ENCODE data around the gene HSPA4L.
A peak's percentile ranks its signal among the peaks of the same experiment; 100 is the strongest.

The HSPA4L gene

DNA sequence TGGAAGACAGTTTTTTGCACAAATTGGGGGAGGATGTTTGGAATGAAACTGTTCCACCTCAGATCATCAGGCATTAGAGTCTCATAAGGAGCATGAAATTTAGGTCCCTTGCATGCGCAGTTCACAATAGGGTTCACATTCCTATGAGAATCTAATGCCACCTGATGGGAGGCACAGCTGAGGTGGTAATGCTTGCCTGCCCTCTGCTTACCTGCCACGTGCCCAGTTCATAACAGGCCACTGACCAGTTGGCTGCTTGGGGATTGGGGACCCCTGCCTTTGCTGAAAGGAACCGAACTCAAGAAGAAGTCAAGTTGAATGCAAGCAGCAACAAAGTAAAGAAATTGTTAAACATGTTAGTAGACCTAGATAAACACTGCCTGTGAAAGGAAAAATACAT lies 4.6 kb upstream of the HSPA4L start:
- H3K9me3 Mint-ChIP-seq: no peaks in the 10 kb centered on the region
- H3K27me3 Mint-ChIP-seq: peaks cover 68% of the 10 kb centered on the region
- no peaks in the 10 kb centered on the region for H3K36me3 Mint-ChIP-seq (ENCODE audit: low read depth)
- no peak overlapping the region for H3K4me3 Mint-ChIP-seq
- no peak overlapping the region for H3K27ac Mint-ChIP-seq
- peaks cover 9% of the 10 kb centered on the region for H3K4me1 Mint-ChIP-seq (ENCODE audit: low read depth)

GRCh38 chr4:127778102-127778501 lies 4.0 kb upstream of the HSPA4L start:
- no peak overlapping the region for H3K4me3 Mint-ChIP-seq
- no peaks in the 10 kb centered on the region for H3K9me3 Mint-ChIP-seq
- peaks cover 73% of the 10 kb centered on the region for H3K27me3 Mint-ChIP-seq
- peaks cover 15% of the 10 kb centered on the region for H3K4me1 Mint-ChIP-seq (ENCODE audit: low read depth)
- no peak overlapping the region for H3K27ac Mint-ChIP-seq
- H3K36me3 Mint-ChIP-seq (ENCODE audit: low read depth): no peaks in the 10 kb centered on the region

DNA sequence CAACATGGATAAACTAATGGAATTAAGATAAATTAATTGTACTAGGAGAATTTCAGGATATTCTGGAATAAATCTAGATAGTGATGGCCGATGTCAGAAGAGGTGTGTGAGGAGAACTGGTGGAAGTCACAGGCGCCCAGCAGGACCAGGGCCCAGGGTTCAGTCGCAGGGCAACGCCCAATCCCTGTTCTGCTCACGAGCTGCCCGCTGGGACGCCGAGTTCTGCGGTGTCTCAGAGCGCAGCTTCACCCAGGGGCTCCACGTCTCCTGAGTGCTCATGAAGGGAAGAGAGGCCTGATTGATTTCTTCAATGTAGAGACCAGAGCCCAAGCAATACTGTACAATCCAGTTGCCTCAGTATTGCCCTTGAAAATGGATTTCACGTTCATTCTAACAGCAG lies 1.5 kb upstream of the HSPA4L start:
- Mint-ChIP-seq H3K4me3 (no peak overlapping the region), H3K27me3 (peaks cover 82% of the 10 kb centered on the region), H3K4me1 (ENCODE audit: low read depth) (peaks cover 29% of the 10 kb centered on the region), H3K27ac (no peak overlapping the region), H3K36me3 (ENCODE audit: low read depth) (no peaks in the 10 kb centered on the region), H3K9me3 (no peaks in the 10 kb centered on the region)

DNA sequence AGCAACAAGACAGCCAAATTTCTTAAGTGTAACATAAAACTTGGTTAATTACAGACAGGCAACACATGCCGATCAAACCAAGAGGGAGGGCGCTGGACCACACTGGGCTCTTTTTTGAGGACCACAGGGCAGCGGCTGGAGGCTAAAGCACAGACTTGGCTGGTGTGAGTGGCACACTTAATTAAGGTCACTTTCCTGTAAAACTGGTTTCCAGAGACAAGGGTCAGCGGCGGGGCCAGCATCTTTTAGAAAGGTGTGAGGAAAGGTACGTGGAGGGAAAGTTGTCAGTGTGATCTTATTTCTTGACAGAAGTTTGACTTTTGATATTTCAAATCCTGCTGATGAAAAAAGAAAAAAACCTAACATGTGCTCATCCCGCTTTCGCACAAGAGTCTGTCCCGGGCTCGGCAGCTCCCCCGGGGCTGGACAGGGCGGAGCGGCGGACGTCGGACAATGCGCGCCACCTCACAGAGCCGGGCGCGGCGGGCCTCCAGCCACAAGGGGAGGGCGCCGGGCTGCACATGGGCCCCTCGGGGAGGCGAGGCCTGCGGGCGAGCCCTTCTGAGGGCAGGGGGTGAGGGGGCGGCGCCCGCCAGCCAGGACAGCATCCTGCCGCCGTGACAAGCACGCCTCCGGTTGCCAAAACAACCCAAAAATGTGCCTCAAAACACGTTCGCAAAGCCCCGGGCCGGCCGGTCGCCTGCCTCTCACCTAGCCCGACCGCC lies 660 bp upstream of the HSPA4L start:
- peak overlapping the region; percentile 22 for H3K27ac Mint-ChIP-seq
- no peaks in the 10 kb centered on the region for H3K36me3 Mint-ChIP-seq (ENCODE audit: low read depth)
- peak overlapping the region; percentile 59 for H3K4me3 Mint-ChIP-seq
- H3K4me1 Mint-ChIP-seq (ENCODE audit: low read depth): peaks cover 29% of the 10 kb centered on the region
- H3K27me3 Mint-ChIP-seq: peaks cover 79% of the 10 kb centered on the region
- H3K9me3 Mint-ChIP-seq: no peaks in the 10 kb centered on the region

- peaks cover 75% of the 10 kb centered on the region for H3K27me3 Mint-ChIP-seq
- no peaks in the 10 kb centered on the region for H3K9me3 Mint-ChIP-seq
- peak overlapping the region; percentile 10 for H3K4me3 Mint-ChIP-seq
- peaks cover 29% of the 10 kb centered on the region for H3K4me1 Mint-ChIP-seq (ENCODE audit: low read depth)
- H3K36me3 Mint-ChIP-seq (ENCODE audit: low read depth): no peaks in the 10 kb centered on the region
- no peak overlapping the region for H3K27ac Mint-ChIP-seq
Observed at GRCh38 chr4:127782025-127782274, 172 bp upstream of the HSPA4L start.

GRCh38 chr4:127783026-127783769 lies 1.1 kb downstream of the HSPA4L start:
- Mint-ChIP-seq H3K36me3 (ENCODE audit: low read depth) (no peaks in the 10 kb centered on the region), H3K27ac (peak overlapping the region; percentile 51), H3K27me3 (peaks cover 66% of the 10 kb centered on the region), H3K4me1 (ENCODE audit: low read depth) (peaks cover 29% of the 10 kb centered on the region), H3K9me3 (no peaks in the 10 kb centered on the region), H3K4me3 (peak overlapping the region; percentile 89)

DNA sequence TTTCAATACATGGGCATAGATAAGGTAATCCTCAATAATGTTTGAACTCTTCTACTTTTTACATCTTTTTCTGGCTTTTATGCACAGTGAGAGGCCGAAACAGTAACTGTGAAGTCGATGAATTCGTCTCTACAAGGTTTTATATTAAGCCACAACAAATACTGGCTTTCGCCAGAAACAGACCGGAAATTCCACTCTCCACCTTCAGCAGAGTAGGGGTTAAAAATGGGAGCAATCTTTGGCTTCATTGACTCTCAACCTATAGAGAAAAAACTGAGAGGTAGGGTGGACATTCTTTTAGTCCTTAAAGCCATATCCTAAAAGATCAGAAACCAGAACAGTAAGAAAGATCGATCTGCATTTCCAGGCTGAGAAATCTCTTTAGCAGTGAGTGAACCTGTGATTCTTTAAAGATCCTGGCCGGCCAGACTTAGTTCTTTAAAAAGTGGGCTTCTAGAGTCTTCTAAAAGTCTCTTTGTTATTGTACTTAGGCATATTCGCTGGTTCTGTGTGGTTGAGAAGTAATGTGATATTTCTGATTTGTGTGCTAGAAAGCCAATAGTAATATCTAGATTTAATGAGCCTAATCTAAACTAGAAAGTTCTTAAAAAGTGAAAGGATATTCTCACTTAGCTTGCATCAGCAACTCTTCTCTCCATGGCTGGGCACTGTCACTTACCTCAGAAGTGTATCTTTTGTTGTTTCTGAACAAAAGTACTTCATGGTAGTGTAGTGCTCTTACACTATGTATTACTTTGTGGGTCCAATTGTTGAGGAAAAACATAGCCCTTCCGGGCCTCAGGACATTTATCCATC lies 2.0 kb downstream of the HSPA4L start:
- H3K4me1 Mint-ChIP-seq (ENCODE audit: low read depth): peaks cover 29% of the 10 kb centered on the region
- no peak overlapping the region for H3K4me3 Mint-ChIP-seq
- H3K36me3 Mint-ChIP-seq (ENCODE audit: low read depth): no peaks in the 10 kb centered on the region
- no peaks in the 10 kb centered on the region for H3K9me3 Mint-ChIP-seq
- no peak overlapping the region for H3K27ac Mint-ChIP-seq
- H3K27me3 Mint-ChIP-seq: peaks cover 66% of the 10 kb centered on the region

GRCh38 chr4:127788517-127788916 lies 6.4 kb downstream of the HSPA4L start:
- Mint-ChIP-seq H3K36me3 (ENCODE audit: low read depth) (no peaks in the 10 kb centered on the region), H3K9me3 (no peaks in the 10 kb centered on the region), H3K27me3 (peaks cover 55% of the 10 kb centered on the region), H3K4me3 (no peak overlapping the region), H3K4me1 (ENCODE audit: low read depth) (peaks cover 10% of the 10 kb centered on the region), H3K27ac (no peak overlapping the region)

DNA sequence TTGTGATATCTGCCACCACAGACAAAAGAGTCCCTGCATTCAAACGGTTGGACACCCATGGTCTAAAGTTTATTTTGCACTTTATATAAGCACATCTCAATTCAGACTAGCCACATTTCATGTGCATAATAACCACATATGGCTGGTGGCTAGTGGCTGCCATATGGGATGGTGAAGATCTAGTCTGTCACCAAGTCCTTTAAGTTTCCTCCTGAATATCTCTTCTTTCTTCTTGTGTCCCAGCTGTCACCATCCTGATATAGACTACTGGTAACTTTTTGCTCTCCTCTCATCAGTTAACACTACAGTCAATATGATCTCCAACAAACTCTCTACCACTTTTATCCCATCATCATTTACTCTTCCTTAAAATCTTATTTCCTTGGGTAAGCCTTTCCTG lies 9.3 kb downstream of the HSPA4L start:
- no peaks in the 10 kb centered on the region for H3K36me3 Mint-ChIP-seq (ENCODE audit: low read depth)
- H3K27me3 Mint-ChIP-seq: peaks cover 54% of the 10 kb centered on the region
- H3K4me1 Mint-ChIP-seq (ENCODE audit: low read depth): no peaks in the 10 kb centered on the region
- H3K27ac Mint-ChIP-seq: no peak overlapping the region
- no peak overlapping the region for H3K4me3 Mint-ChIP-seq
- no peaks in the 10 kb centered on the region for H3K9me3 Mint-ChIP-seq

DNA sequence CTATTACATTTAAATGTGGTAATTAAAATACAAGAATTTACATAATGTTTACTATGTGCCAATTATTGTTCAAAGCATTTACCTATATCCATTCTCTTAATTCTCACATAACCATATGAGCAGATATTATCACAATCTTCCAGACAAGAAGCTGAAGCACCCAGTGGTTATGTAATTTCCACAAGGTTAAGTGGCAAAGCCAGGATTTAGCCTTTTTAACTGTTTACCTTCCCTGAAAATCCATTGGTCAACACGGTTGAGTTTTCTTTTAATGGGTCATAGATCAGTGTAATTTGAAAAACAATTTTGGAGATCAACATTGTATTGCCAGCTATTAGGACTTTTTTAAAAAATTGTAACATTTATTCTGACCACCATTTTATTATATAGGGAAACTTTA lies 11.4 kb downstream of the HSPA4L start:
- H3K27ac Mint-ChIP-seq: no peak overlapping the region
- H3K9me3 Mint-ChIP-seq: no peaks in the 10 kb centered on the region
- no peaks in the 10 kb centered on the region for H3K36me3 Mint-ChIP-seq (ENCODE audit: low read depth)
- no peak overlapping the region for H3K4me3 Mint-ChIP-seq
- no peaks in the 10 kb centered on the region for H3K4me1 Mint-ChIP-seq (ENCODE audit: low read depth)
- peaks cover 53% of the 10 kb centered on the region for H3K27me3 Mint-ChIP-seq

GRCh38 chr4:127799711-127800110 lies 17.6 kb downstream of the HSPA4L start:
- no peaks in the 10 kb centered on the region for H3K4me1 Mint-ChIP-seq (ENCODE audit: low read depth)
- H3K27me3 Mint-ChIP-seq: peaks cover 37% of the 10 kb centered on the region
- no peaks in the 10 kb centered on the region for H3K36me3 Mint-ChIP-seq (ENCODE audit: low read depth)
- H3K4me3 Mint-ChIP-seq: no peak overlapping the region
- no peak overlapping the region for H3K27ac Mint-ChIP-seq
- H3K9me3 Mint-ChIP-seq: no peaks in the 10 kb centered on the region

- Mint-ChIP-seq H3K36me3 (ENCODE audit: low read depth) (no peaks in the 10 kb centered on the region), H3K4me3 (no peak overlapping the region), H3K9me3 (no peaks in the 10 kb centered on the region), H3K4me1 (ENCODE audit: low read depth) (no peaks in the 10 kb centered on the region), H3K27me3 (peaks cover 8% of the 10 kb centered on the region), H3K27ac (no peak overlapping the region)
Observed at GRCh38 chr4:127809173-127809800, 27.2 kb downstream of the HSPA4L start.

- Mint-ChIP-seq H3K36me3 (ENCODE audit: low read depth) (no peaks in the 10 kb centered on the region), H3K9me3 (no peaks in the 10 kb centered on the region), H3K4me1 (ENCODE audit: low read depth) (no peaks in the 10 kb centered on the region), H3K4me3 (no peak overlapping the region), H3K27ac (no peak overlapping the region), H3K27me3 (peaks cover 3% of the 10 kb centered on the region)
Observed at GRCh38 chr4:127810551-127810950, 28.4 kb downstream of the HSPA4L start.

DNA sequence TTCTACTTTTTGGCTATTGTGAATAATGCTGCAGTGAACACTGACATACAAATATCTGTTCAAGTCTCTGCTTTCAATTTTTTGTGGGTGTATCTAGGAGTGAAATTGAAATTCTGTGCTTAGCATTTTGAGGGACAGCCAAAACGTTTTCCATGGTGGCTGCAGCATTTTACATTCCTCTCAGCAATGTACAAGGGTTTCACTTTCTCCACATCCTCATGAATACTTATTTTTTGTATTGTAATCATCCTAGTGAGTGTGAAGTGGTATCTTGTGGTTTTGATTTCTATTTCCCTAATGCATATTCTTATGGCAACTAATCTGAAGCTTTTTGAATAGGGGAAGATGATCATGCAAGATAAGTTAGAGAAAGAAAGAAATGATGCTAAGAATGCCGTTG lies 40.3 kb downstream of the HSPA4L start:
- Mint-ChIP-seq H3K36me3 (ENCODE audit: low read depth) (no peaks in the 10 kb centered on the region), H3K9me3 (no peaks in the 10 kb centered on the region), H3K27ac (no peak overlapping the region), H3K4me3 (no peak overlapping the region), H3K4me1 (ENCODE audit: low read depth) (no peaks in the 10 kb centered on the region), H3K27me3 (peaks cover 18% of the 10 kb centered on the region)

DNA sequence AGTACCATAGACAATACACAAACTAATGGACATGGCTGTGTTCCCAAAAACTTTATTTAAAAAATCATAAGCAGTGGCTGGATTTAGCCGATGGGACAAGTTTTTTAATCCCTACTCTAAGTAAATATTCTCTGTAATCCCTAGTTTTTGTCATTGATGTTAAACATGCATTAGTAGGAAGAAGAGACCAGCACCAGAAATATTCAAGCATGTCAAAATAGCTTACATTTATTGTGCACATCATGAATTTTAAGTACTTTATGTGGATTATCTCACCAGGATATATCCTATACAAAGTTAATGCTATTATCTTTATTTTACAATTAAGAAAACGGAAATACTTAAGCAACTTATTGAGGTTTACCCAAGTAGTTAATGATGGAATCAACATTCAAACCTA lies 46.0 kb downstream of the HSPA4L start:
- Mint-ChIP-seq H3K4me1 (ENCODE audit: low read depth) (no peaks in the 10 kb centered on the region), H3K27me3 (peaks cover 9% of the 10 kb centered on the region), H3K36me3 (ENCODE audit: low read depth) (no peaks in the 10 kb centered on the region), H3K27ac (no peak overlapping the region), H3K4me3 (no peak overlapping the region), H3K9me3 (no peaks in the 10 kb centered on the region)

All from stimulated activated naive CD8-positive, alpha-beta T cell treated with anti-CD3 and anti-CD28 coated beads, Interleukin-15, Interleukin-2, amounts not matched to agents 100 ng/mL and 50 ng/mL, for 24 hours (primary cell).